Gastroesophageal sphincter (tissue), 4 donors: ENCODE results near the gene FOXJ1. TPM values are rescaled to one million over a fixed set of nuclear protein-coding genes. Genes with fewer than 3 reads are reported as not detected.

Experiments
- ATAC-seq: fragments of 150-250 bp; one replicate; pipeline ENCODE4 v1.9.1; 2016; ENCODE audit warnings: mild to moderate bottlenecking, moderate library complexity
- H3K27ac ChIP-seq, 4 donors: fragments of 200-600 bp; sonication (generic) in 3 of 4; 1 replicate in 3 of 4; 2 replicates in 1 of 4; pipeline ENCODE4 v1.5.1; 2016 to 2019
- H3K27me3 ChIP-seq: fragments of 200-600 bp; sonication (generic); one replicate; pipeline ENCODE4 v1.5.1; 2019
- H3K36me3 ChIP-seq, 2 donors: fragments of 200-600 bp; sonication (generic); one replicate each; pipeline ENCODE4 v1.5.1; 2019; ENCODE audit warnings: control low read depth in 1 of 2
- H3K4me1 ChIP-seq, 3 donors: fragments of 200-600 bp; sonication (generic); 1 replicate in 2 of 3; 2 replicates in 1 of 3; pipeline ENCODE4 v1.5.1; 2016 to 2019; ENCODE audit warnings: control low read depth in 2 of 3
- H3K4me3 ChIP-seq, 2 donors: fragments of 200-600 bp; sonication (generic); one replicate each; pipeline ENCODE4 v1.5.1; 2019; ENCODE audit warnings: mild to moderate bottlenecking in 1 of 2, moderate library complexity in 1 of 2
- H3K9me3 ChIP-seq, 3 donors: fragments of 200-600 bp; sonication (generic); one replicate each; pipeline ENCODE4 v1.5.1; 2017 to 2019; ENCODE audit warnings: control low read depth in 2 of 3
- EP300 ChIP-seq: sonication (generic); formaldehyde crosslinking; IDR thresholded peaks from one replicate; pipeline ENCODE4 v1.6.1; 2017; ENCODE audit warnings: antibody characterized with exemption, mild to moderate bottlenecking
- POLR2A ChIP-seq, 2 donors: fragments of 450-650 bp; IDR thresholded peaks; one replicate each; pipeline ENCODE4 v1.6.1; 2017; ENCODE audit warnings: antibody characterized with exemption in 2 of 2, mild to moderate bottlenecking in 2 of 2, moderate library complexity in 1 of 2
- POLR2AphosphoS5 ChIP-seq: sonication (generic); formaldehyde crosslinking; IDR thresholded peaks from one replicate; pipeline ENCODE4 v1.6.1; 2017; ENCODE audit warnings: antibody characterized with exemption
- WGBS, 2 donors: methylation state at CpG; one replicate each; pipeline ENCODE4 v1.1.5; 2018; ENCODE audit warnings: low coverage in 1 of 2; 5-methylcytosine and 5-hydroxymethylcytosine counted together
- total RNA-seq, 4 donors: library from RNA; depleted of rRNA; stranded (reverse); fragments of >200 nt; gene quantifications; one replicate each; pipeline ENCODE4 v1.1.0, GENCODE V29; 2016
- TF ChIP-seq, protein P1 (sequence below), 4 experiments: fragments of 200-600 bp in 2 of 4; fragments of 450-650 bp in 2 of 4; sonication (generic) in 1 of 4; IDR thresholded peaks; one replicate each; pipeline ENCODE4 v1.5.1; 2017 to 2019; ENCODE audit warnings: antibody characterized with exemption in 4 of 4, mild to moderate bottlenecking in 2 of 4, moderate library complexity in 2 of 4

FOXJ1 gene
- total RNA-seq, 4 donors from 2014 or later = not detected

DNA sequence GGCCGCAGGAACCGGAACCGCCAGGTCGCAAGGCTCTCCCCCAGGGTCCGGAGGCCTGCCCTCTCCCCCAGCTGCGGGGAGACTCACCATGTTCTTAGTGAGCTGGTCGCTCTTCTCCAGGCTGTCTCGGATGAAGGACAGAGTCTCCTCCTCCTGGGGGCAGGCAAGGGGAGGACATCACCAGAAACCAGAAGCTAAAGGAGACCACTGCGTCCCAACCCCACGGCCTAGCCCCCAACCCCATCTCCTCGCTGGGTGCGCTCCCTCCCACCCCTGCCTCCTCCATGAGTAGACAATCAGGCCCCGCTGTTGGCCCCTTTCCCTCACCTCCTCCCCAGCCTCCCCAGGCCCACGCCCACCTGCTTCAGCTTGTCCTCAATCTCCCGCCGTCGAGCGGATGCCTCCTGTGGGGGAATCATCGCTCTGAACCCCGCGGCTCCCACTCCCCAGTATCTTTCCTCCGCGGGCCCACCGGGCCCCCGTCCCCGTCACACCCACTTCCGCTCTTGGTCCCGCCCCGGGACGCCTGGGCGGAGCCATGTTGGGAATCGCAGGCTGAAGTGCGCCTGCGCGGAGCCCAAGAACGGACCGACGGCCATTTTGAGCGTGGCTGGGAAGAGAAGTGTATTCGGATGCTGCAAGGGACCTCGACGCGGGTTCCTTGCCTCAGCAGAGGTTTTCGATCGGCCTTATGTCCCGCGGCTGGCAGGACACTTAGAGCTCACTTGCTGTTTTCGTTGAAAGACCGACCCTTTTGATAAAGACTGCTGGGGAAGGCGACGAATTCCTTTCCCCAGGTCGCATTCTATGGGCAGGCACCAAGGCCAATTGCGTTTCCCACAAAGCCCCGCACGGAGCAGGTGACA is 37.5 kb downstream of the FOXJ1 start, which contains the start of gene EXOC7:
Gene EXOC7 (minus strand): TSS at position 514 of the 866 bp plus-strand sequence. CDS start 95 bp downstream, at position 419.
- 0 to 20% methylated on average over 15 to 17 of the region's 55 CpGs for WGBS, 2 donors
- TF ChIP-seq POLR2A (IDR thresholded peaks at IDR 0.05) (peak; percentile 39 to 41), POLR2AphosphoS5 (peak; percentile 35)
- TF ChIP-seq, protein P1, sequence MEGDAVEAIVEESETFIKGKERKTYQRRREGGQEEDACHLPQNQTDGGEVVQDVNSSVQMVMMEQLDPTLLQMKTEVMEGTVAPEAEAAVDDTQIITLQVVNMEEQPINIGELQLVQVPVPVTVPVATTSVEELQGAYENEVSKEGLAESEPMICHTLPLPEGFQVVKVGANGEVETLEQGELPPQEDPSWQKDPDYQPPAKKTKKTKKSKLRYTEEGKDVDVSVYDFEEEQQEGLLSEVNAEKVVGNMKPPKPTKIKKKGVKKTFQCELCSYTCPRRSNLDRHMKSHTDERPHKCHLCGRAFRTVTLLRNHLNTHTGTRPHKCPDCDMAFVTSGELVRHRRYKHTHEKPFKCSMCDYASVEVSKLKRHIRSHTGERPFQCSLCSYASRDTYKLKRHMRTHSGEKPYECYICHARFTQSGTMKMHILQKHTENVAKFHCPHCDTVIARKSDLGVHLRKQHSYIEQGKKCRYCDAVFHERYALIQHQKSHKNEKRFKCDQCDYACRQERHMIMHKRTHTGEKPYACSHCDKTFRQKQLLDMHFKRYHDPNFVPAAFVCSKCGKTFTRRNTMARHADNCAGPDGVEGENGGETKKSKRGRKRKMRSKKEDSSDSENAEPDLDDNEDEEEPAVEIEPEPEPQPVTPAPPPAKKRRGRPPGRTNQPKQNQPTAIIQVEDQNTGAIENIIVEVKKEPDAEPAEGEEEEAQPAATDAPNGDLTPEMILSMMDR (IDR thresholded peaks at IDR 0.05) = no peak
- peak; percentile 95 for ATAC-seq

DNA sequence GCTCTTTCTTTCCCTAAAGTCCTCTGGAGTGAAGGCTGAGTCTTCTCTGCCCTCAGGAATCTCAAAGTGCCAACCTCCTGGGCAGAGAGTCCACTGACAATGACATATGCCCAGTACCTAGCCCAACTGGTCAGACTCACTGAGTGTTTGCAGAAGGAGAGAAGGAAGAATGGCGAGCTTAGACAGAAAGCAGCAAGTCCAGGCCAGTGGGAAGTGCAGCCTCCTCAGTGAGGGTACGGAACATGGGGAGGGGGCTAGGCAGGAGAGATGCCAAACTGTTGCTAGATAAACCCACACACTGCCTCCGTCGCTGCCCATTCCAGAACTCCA is 38.1 kb downstream of the FOXJ1 start:
- no peaks in the 10 kb centered on the region for H3K9me3 ChIP-seq
- TF ChIP-seq POLR2A (IDR thresholded peaks at IDR 0.05) (no peak), EP300 (no peak), POLR2AphosphoS5 (no peak)
- TF ChIP-seq, protein P1 (IDR thresholded peaks at IDR 0.05) = no peak
- ATAC-seq = no peak
- H3K4me1 ChIP-seq = peaks cover 0 to 29% (median 13%) of the 10 kb centered on the region in 3 donors
- H3K4me3 ChIP-seq = peak overlapping the region; percentile 62 to 94
- no peaks in the 10 kb centered on the region for H3K27me3 ChIP-seq
- peaks cover 0 to 42% of the 10 kb centered on the region in 2 donors for H3K36me3 ChIP-seq
- 0% methylated on average over 2 of the region's 4 CpGs; no CpG with 5 or more reads in 1 of the 2 donors for WGBS, 2 donors
- H3K27ac ChIP-seq = peak overlapping the region in 3 of 4 donors; percentile 84 to 87 (median 86)

More for the DNA sequence above, 37.5 kb downstream of the FOXJ1 start, which contains the start of gene EXOC7:
- H3K9me3 ChIP-seq = no peaks in the 10 kb centered on the region
- H3K27me3 ChIP-seq = no peaks in the 10 kb centered on the region
- H3K27ac ChIP-seq = peak within 1 kb of the TSS; percentile 19 to 87 (median 85)
- peak within 1 kb of the TSS; percentile 62 to 94 for H3K4me3 ChIP-seq
- H3K4me1 ChIP-seq = peaks cover 0 to 29% (median 13%) of the 10 kb centered on the region in 3 donors
- peaks cover 0 to 36% of the 10 kb centered on the region in 2 donors for H3K36me3 ChIP-seq

DNA sequence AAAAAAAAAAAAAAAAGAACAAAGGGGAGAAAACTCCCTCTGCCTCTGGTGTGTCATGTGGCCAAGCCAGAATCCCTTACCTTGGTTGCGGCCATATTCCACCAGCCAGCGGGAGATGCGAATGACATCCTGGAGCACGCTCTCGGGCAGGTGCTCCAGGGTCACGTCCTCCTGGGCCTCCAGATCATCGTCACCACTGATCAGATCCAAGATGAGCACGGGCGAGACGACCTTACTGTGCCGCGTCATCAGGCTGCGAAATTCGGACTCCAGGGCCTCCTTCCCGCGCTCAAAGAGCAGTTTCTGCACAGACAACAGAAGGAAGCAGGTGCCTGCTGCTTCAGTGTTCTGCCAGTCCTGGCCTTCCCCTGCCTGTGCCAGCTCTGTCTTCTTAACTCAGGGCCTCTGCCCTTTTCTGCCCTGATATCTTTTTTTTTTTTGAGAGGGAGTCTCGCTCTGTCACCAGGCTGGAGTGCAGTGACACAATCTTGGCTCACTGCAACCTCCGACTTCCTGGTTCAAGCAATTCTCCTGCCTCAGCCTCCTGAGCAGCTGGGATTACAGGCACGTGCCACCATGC is 43.2 kb downstream of the FOXJ1 start:
- TF ChIP-seq EP300 (no peak), POLR2A (IDR thresholded peaks at IDR 0.05) (no peak), POLR2AphosphoS5 (no peak)
- TF ChIP-seq, protein P1 (IDR thresholded peaks at IDR 0.05) = no peak
- no peaks in the 10 kb centered on the region for H3K27me3 ChIP-seq
- H3K4me1 ChIP-seq = peaks cover 0 to 16% (median 10%) of the 10 kb centered on the region in 3 donors
- no peak overlapping the region for H3K4me3 ChIP-seq
- no peak for ATAC-seq
- H3K36me3 ChIP-seq = peaks cover 0 to 93% of the 10 kb centered on the region in 2 donors
- H3K9me3 ChIP-seq = no peaks in the 10 kb centered on the region
- H3K27ac ChIP-seq = no peak overlapping the region
- 85 to 93% methylated on average over 5 of the region's 19 CpGs for WGBS, 2 donors

DNA sequence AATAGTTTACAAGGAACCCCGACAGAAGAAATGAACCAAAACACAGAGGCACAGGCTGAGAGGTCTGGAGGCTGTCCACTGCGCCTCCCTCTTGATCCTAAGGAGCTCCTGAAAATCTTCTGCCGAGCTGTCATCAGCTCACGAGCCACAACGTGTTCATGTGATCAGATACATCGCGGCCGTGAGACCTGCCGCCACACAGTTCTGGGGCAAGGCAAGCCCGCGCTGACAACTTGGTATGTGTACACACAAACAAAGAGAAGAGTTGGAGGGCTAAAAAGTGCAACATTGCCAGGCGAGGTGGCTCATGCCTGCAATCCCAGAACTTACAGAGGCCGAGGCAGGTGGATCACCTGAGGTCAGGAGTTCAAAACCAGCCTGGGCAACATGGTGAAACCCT is 45.1 kb downstream of the FOXJ1 start:
- Histone ChIP-seq H3K4me1 (no peaks in the 10 kb centered on the region), H3K9me3 (no peaks in the 10 kb centered on the region), H3K4me3 (no peak overlapping the region), H3K27ac (no peak overlapping the region), H3K27me3 (no peaks in the 10 kb centered on the region), H3K36me3 (peaks cover 0 to 100% of the 10 kb centered on the region in 2 donors)
- WGBS, 2 donors = 78 to 79% methylated on average over 5 to 11 of the region's 13 CpGs
- no peak for ATAC-seq
- TF ChIP-seq EP300 = no peak
- TF ChIP-seq POLR2AphosphoS5 = no peak
- TF ChIP-seq, protein P1 (IDR thresholded peaks at IDR 0.05) = no peak
